ENCODE measurements around the gene TLR10.
"Not testable (repeated sequence)": the region's sequence is repeated elsewhere in the genome, so short reads cannot be mapped to it uniquely, and the experiment has no call there.

Gene TLR10, protein sequence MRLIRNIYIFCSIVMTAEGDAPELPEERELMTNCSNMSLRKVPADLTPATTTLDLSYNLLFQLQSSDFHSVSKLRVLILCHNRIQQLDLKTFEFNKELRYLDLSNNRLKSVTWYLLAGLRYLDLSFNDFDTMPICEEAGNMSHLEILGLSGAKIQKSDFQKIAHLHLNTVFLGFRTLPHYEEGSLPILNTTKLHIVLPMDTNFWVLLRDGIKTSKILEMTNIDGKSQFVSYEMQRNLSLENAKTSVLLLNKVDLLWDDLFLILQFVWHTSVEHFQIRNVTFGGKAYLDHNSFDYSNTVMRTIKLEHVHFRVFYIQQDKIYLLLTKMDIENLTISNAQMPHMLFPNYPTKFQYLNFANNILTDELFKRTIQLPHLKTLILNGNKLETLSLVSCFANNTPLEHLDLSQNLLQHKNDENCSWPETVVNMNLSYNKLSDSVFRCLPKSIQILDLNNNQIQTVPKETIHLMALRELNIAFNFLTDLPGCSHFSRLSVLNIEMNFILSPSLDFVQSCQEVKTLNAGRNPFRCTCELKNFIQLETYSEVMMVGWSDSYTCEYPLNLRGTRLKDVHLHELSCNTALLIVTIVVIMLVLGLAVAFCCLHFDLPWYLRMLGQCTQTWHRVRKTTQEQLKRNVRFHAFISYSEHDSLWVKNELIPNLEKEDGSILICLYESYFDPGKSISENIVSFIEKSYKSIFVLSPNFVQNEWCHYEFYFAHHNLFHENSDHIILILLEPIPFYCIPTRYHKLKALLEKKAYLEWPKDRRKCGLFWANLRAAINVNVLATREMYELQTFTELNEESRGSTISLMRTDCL

DNA sequence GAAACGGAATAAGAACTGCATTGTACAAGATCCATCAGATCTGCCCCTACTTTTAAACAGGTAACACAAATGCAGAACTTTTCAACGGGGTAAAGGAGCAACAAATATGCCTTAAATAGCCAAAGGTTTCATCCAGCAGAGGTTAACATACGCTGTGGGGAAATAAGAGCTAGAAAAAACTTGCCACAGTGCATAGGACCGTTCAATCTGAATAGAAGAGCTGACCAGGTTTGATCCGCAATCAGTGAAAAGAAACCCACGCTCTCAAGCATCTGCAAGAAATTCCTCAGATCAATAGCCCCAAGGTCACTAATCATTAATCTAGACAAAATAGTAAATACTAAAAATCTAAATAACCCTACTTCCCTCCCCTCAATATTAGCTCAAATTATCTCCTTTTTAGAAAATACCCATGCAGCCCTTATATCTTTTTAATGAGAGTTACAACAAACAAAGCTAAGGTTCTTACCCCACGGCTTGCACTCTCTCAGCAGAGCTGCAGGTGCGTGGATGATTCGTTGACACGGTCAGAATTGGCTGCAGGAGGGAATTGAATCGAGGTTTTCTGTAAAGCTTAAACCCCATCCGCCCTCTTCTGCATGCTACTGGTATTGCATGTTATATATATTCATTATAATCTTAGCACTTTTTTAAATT is at the start of gene TLR10:
Gene TLR10 (minus strand): TSS at position 539 of the 657 bp plus-strand sequence. CDS start 7,400 bp downstream, outside the sequence.
- no peak for DNase-seq

DNA sequence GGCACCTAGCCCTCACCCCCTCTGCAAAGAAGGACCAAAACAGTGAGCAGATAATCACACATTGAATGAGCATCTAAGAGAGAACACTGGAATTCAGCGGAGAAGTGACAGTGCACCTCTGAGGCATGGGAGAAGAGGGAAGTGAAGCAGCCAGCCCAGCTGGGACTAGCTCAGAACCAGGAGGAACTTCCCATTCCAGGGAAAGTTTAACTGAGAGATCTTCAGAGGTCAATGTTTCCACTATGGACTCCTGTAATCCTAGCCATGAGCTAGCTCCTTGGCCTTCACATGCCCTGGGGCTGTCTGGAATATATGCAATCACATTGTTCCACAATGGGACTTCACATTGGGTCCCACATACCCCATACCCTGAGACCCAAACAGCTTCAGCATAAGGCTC is 49.4 kb upstream of the TLR10 start:
- no peak for DNase-seq

DNA sequence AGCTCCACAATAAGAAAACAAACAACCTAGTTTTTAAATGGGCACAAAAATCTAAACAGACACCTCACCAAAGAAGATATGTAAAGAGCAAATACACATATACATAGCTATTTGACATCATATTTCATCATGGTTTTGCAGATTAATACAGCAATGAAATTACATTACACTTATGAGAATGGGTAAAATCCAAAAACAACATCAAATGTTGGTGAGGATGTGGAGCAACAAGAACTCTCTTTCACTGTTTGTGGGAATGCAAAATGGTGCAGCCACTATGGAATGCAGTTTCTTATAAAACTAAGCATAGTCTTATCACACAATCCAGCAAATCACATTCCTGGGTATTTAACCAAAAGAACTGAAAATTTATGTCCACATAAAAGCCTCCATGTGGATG is 48.9 kb upstream of the TLR10 start:
- no peak for DNase-seq

DNA sequence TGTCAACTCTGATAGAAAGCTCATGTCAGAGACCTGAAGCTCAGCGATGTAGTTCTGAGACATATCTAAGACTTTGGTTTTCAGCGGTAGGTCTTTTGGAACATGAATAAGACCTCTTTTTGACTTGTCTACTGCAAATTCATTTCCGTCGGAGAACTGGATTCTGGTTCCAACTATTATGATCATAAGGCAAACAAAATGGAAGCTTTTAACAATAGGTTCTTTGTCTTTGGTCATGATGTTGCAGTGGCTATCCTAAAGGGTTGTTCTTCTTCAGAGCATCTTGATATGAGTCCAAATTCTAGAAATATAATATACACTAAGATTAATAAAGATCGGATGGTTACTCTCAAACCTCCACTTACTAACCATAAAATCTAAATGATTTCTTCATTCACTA is 46.4 kb upstream of the TLR10 start:
- DNase-seq: no peak

DNA sequence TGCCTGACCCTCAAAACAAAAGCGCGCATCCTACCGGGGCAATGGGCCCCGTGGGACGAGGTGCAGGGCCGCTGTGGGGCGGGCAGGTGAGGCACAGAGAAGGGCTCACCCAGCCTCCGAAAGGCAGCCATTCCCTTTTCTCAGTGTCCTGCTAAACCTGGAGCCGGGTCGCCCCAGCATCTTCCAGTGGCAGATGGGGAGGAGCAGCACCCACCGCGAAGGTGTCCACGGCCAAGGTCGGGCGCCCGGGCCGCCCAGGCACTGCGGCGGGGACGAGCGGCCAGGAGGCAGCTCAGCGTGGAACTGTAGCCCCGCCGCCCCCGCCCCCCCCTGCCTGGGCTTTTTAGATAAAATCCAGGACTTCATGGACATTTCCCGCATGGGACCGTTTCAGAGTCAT is 41.0 kb upstream of the TLR10 start:
- no peak for DNase-seq

DNA sequence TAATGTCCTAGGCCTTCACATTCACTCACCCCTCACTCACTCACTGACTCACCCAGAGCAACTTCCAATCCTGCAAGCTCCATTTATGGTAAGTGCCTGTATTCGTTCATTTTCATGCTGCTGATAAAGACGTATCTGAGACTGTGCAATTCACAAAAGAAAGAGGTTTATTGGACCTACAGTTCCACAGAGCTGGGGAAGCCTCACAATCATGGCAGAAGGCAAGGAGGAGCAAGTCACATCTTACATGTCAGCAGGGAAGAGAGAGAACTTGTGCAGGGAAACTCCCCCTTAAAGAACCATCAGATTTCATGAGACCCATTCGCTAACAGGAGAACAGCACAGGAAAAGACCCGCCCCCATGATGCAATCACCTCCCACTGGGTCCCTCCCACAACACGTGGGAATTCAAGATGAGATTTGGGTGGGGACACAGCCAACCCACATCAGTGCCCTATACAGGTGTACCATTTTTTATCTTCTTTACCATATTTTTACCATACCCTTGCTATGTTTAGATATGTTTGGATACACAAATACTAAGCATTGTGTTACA is 40.0 kb upstream of the TLR10 start:
- DNase-seq: no peak

DNA sequence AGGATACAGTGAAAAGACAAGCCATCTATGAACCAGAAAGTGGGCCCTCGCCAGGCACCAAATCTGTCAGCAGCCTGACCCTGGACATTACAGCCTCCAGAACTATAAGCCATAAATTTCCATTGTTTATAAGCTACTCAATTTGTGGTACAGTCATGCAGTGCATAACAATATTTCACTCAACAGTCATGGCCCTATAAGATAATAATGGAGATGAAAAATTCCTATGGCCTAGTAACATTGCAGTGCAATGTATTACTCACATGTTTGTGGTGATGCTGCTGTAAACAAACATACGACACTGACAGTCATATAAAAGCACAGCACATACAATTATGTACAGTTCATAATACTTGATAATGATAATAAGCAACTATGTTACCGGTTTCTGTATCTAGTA is 38.9 kb upstream of the TLR10 start:
- DNase-seq: no peak

DNA sequence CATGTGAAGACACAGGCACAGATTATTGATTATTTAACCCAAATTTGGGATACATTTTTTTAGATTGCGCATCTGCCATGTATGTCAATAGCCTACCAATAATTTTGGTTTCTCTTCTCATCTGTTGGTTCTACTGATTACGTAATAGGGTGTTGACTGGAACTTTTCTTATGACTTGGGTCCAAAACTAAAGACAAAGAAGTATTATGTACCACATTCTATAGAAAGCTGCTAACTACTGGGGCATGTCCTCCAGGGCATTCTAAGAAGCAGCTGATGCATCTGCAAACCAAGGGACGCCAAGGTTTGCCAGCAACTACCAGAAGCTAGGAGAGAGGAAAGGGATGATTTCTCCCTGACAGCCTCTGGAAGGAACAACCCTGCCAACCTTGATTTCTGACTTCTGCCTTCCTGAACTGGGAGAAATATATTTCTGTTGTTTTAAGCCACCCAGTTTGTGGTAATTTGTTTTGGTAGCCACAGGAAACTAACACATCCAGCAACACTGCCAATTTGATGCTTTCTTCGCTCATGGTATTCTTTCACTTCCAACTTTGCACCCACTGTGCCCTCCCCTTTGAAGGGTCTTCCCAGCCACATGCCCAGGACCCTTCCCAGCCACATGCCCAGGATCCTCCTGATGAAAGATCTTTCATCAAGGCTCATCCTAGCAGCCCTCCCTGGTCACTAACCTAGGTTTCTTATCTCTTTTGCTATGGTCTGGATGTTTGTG is 37.7 kb upstream of the TLR10 start:
- DNase-seq: no peak

DNA sequence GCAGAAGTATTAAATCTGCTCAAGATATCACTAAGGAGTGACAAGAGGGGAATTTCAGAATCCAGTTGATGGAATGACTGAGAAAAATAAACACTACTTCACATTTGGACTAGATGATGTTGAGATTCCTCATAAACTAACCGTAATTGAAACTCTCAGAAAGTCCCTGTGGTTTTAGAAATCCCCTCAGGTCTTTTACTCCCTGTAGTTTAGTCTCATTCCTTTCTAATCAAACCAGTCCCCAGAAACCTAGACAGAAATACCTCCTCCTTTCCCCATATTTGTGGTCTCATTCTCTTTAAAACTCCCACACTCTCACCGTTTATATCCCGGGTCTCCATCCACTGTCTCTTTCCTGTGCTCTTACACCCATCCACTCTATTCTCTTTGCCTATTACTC is 36.8 kb upstream of the TLR10 start:
- no peak for DNase-seq

DNA sequence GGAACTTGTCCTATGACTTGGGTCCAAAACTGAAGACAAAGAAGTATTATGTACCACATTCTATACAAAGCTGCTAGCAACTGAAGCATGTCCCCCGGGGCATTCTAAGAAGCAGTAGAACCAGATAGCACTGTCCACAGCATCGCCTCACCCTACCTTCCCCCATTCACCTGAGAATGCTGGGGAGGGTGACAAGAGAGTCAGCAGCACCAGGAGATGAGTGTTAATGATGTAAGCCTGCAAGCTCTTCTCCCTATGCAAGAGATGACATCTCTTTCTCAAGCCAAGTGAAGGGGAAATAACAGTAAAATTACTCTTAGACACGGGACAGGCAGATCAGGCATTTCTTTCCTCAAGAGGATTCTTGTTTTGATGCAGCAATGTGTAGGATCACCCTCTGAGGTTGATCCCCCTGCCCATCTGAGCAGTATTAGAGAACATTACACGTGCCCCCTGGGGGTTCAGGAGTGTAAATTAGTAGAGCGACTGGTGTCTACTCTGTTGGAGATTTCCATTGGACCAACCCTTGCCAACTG is 35.7 kb upstream of the TLR10 start:
- no peak for DNase-seq

DNA sequence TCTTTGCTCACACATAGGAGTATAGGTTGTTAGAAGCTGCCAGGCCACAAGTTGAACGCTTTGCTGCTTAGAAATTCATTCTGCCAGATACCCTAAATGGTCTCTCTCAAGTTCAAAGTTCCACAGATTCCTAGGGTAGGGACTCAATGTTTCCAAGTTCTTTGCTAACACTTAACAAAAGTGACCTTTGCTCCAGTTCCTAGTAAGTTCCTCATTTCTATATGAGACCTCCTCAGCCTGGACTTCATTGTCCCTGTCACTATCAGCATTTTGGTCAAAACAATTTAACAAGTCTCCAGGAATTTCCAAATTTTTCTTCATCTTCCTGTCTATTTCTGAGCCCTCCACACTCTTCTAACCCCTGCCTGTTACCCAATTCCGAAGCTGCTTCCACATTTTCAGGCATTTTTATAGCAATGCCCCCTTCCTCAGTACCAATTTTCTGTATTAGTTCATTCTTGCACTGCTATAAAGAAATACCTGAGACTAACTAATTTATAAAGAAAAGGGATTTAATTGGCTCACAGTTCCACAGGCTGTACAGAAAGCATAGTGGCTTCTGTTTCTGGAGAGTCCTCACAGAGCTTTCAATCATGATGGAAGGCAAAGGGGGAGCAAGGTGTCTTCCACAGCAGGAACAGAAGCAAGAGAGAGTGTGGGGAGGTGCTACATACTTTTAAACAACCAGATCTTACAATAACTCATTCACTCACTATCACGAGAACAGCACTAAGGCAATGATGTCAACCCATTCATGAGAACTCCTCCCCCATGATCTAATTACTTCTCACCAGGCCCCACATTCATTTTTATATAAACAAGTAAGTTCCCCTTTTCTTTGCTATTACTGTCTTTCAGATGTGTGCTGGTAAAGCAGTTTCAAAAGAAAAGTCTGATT is 33.3 kb upstream of the TLR10 start:
- DNase-seq: no peak

DNA sequence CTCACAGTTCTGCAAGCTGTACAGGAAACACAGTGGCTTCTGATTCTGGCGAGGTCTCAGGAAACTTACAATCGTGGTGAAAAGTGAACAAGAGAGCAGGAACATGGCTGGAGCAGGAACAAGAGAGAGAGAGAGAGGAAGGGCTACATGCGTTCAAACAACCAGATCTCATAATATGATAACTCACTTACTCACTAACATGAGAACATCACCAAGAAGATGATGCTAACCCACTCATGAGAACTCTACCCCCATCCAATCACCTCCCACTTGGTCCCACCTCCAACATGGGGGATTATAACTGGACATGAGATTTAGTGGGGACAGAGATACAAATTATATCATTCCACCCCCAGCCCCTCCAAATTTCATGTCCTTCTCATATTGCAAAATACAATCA is 31.6 kb upstream of the TLR10 start:
- DNase-seq: no peak

DNA sequence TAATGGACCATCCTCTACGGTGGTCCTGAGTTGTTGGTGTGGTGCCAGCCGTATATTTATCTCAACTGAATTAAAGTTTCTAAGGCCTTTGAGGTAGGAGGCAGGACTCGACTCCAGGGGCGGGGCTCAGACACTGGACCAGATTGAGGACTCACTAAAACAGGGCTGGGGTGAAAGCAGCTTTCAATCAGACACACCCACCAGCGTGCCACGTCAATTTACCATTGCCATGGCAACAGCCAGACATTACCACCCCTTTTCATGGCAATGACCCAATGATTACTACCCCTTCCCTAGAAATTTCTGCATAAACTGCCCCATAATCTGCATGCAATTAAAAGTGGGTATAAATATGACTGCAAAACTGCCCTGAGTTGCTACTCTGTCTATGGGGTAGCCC is 28.5 kb upstream of the TLR10 start:
- DNase-seq: no peak

DNA sequence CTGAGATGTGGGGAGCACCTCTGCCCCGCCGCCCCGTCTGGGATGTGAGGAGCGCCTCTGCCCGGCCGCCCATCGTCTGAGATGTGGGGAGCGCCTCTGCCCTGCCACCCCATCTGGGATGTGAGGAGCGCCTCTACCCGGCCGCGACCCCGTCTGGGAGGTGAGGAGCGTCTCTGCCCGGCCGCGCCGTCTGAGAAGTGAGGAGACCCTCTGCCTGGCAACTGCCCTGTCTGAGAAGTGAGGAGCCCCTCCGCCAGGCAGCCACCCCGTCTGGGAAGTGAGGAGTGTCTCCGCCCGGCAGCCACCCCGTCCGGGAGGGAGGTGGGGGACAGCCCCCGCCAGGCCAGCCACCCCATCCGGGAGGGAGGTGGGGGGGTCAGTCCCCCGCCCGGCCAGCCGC is 24.7 kb upstream of the TLR10 start:
- not testable (repeated sequence) for DNase-seq

DNA sequence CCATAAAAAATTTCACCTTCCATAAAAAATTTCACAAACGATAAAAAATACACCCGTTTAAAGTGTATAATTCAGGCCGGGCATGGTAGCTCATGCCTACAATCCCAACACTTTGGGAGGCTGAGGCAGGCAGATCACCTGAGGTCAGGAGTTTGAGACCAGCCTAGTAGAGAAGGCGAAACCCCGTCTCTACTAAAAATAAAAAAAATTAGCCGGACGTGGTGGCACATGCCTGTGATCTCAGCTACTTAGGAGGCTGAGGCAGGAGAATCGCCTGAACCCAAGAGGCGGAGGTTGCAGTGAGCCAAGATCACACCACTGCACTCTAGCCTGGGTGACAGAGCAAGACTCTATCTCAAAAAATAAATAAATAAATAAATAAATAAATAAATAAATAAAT is 23.5 kb upstream of the TLR10 start:
- DNase-seq: not testable (repeated sequence)

DNA sequence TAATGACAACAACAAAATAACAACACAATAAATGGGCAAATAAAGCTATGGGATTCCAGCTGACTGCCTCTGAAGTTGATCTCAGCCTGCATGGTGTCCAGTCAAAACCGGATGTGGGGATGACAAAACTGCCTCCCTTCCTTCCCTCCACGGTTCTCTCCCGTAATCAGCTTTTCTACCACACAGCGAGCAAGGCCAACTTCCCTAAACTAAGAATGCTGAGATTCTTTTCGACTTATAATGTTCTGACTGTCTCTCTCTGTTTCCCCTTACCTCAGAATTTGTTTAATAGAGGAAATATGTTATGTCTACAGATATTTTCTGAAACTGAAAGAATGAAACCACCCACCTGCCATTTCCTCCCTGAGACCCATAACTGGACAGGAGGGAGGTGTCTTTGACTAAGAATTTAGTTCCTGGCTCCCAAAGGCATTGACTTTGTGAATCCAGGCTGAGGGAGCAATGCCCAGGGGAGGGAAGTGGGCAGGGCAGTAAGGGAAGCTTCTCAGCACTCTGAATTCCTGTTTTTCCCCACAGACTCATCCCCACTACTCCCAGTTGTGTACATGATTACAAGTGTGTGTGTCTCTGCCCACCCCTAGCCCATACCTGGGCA is 22.8 kb upstream of the TLR10 start:
- no peak for DNase-seq

DNA sequence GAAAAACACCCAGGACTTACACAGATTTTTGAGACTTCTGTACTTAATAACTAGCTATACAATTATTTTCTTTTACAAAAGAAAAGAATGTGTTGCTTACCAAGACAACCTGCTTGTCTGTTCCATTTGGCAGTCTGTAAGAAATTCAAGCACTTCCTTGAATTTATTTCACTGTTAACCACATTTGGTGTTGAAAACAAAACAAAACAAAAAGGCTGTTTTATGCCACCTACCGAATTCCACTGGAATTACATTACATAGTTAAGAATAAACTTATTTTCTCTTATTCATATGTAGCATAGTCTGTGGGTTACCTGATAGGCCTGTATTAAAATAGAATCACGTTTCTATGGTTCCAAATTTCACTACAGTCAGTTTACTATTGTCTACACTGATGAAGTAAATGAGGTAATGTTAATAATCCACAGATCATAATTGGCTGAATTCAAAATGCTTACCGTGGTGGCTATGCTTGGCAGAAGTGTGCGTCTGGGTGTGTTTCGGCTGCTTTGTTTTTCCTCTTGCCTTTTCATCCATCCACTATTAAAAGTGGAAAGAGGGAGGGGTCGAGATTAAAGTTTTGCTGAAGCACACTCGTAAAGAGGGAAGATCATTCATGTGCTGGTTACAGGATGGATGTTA is 22.0 kb upstream of the TLR10 start, which contains the start of gene TLR1:
Gene TLR1 (minus strand): TSS at position 138 of the 642 bp plus-strand sequence. CDS start 5,960 bp downstream, outside the sequence.
- DNase-seq: no peak

DNA sequence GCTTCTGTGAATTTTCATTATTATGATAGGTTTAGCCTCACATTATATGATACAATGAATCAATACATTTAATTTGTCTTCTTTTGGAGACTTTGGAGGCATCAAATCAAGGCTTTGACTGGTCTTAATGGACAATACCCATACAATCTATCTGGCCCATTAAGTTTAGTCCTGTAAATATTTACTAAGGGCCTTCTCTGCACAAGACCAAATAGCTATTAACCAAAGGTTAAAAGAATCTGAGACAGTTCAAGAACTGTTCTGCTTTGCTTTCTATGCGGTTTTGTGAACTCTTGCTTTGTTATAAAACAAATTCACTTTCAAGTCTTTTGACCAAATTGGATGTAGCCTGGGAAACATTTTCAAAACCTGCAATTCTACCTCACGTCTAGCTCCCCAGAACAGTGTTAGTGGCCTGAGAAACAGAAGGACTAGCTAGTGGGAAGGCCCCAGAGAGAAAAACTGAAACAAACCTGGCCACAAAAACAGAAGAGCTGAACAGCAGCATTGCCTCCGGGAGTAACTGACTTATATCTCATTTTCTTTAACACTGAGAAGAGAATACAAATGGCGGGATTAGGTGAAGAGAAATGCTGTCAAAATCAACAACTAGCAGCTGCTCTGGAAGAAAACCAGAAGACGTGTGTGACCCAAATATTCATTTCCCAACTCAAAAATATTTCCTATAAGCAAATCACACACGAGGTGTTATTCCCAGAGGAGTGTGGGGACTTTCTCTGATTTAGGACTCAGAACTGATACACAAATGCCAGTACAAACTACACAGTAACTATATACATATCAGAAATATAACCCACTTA is 21.3 kb upstream of the TLR10 start:
- DNase-seq: no peak
